Subcutaneous adipose tissue (tissue), 4 donors: ENCODE results near the gene SUGP2. TPM values are rescaled to one million over a fixed set of nuclear protein-coding genes. Genes with fewer than 3 reads are reported as not detected.

Source experiments
- CTCF ChIP-seq: fragments of 450-650 bp; IDR thresholded peaks from one replicate; pipeline ENCODE4 v1.5.1; 2016; ENCODE audit warnings: low read depth, mild to moderate bottlenecking, control low read depth, antibody characterized with exemption, moderate library complexity
- total RNA-seq, 4 donors: library from RNA; depleted of rRNA; stranded (reverse); fragments of >200 nt; gene quantifications; one replicate each; pipeline ENCODE4 v1.1.0, GENCODE V29; 2016

The SUGP2 gene
- 10 to 100 TPM; 29.2 to 59.5 (median 42.2) TPM for total RNA-seq

- no peak for TF ChIP-seq CTCF
Measured at GRCh38 chr19:19033426-19034203, at the start of gene SUGP2, which contains the start of gene ARMC6. TSS of gene SUGP2 (minus strand) at chr19:19033517. CDS start at chr19:19031071, 2,446 bp downstream. TSS of gene ARMC6 (plus strand) at chr19:19033603. CDS start at chr19:19034210, 607 bp downstream.

- TF ChIP-seq CTCF, result no peak
Measured at GRCh38 chr19:19081642-19082151, 48.4 kb upstream of the SUGP2 start.

- TF ChIP-seq CTCF, result no peak
Measured at GRCh38 chr19:19079571-19079970, 46.3 kb upstream of the SUGP2 start.

- no peak for TF ChIP-seq CTCF
Measured at GRCh38 chr19:19078801-19079200, 45.5 kb upstream of the SUGP2 start.

- no peak for TF ChIP-seq CTCF
Measured at GRCh38 chr19:19077103-19077502, 43.8 kb upstream of the SUGP2 start.

GRCh38 chr19:19076476-19076875, 43.2 kb upstream of the SUGP2 start:
- TF ChIP-seq CTCF, result no peak

GRCh38 chr19:19075126-19075525, 41.8 kb upstream of the SUGP2 start:
- TF ChIP-seq CTCF, result no peak
